Activated CD8-positive, alpha-beta memory T cell treated with anti-CD3 and anti-CD28 coated beads, Interleukin-2, amount 50 U/mL, for 24 hours (primary cell): ENCODE results near the gene CTNNB1.
"Not testable (repeated sequence)": the region's sequence is repeated elsewhere in the genome, so short reads cannot be mapped to it uniquely, and the experiment has no call there.

Experiments
- DNase-seq: peaks from one replicate; pipeline ENCODE4 v3.0.0-alpha.2; 2020; ENCODE audit errors: extremely low read depth

Gene CTNNB1

GRCh38 chr3:41258239-41258800 is 59.0 kb downstream of the CTNNB1 start:
- no peak for DNase-seq

- DNase-seq = no peak
Measured at GRCh38 chr3:41259449-41260062, 60.3 kb downstream of the CTNNB1 start.

GRCh38 chr3:41260063-41260450 is 60.8 kb downstream of the CTNNB1 start:
- DNase-seq = no peak

- DNase-seq = no peak
Measured at GRCh38 chr3:41265011-41265545, 65.8 kb downstream of the CTNNB1 start.

- no peak for DNase-seq
Measured at GRCh38 chr3:41265823-41266273, 66.5 kb downstream of the CTNNB1 start.

- DNase-seq = no peak
Measured at GRCh38 chr3:41267975-41268640, 68.8 kb downstream of the CTNNB1 start.

- DNase-seq = no peak
Measured at GRCh38 chr3:41272667-41273066, 73.4 kb downstream of the CTNNB1 start.

GRCh38 chr3:41274944-41275668 is 75.8 kb downstream of the CTNNB1 start:
- DNase-seq = no peak

- no peak for DNase-seq
Measured at GRCh38 chr3:41276191-41276590, 76.9 kb downstream of the CTNNB1 start.

GRCh38 chr3:41277790-41278465 is 78.6 kb downstream of the CTNNB1 start:
- no peak for DNase-seq

GRCh38 chr3:41284934-41285333 is 85.6 kb downstream of the CTNNB1 start:
- DNase-seq = not testable (repeated sequence)

- DNase-seq = no peak
Measured at GRCh38 chr3:41286305-41286704, 87.0 kb downstream of the CTNNB1 start.

GRCh38 chr3:41288785-41289184 is 89.5 kb downstream of the CTNNB1 start:
- no peak for DNase-seq
